Measurements from ENCODE around the gene SIVA1.

The SIVA1 gene

DNA sequence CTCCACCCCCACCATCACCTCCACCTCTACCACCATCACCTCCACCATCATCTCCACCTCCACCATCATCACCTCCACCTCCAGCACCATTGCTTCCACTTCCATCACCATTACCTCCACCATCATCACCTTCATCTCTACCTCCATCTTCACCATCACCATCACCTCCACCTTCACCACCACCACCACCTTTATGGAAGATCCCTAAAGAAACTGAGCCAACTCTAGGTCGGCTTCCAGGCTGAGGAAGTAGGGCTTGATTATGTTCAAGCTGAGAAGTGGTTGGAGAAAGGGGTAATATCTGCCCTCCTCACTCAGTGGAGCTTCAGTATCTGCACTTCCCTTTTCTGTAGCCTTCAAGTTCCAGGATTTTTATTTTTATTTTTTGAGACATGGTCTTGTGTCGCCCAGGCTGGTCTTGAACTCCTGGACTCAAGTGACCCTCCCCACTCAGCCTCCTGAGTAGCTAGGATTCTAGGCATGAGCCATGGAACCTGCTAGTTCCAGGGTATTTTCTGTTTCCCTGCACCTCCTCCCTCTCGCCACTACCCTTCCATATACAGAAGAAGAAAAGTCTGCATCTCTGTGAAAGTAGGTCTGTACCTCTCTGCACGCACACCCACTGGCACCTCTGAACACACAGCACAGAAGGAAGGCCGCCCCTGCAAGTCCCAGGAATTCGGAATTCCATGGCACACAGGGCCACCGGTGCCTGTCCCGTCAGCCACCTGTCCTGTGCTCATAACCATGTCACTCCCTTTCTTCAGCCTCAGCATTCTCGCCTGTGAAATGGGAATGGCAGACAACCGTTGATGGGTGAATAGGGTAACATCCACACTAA, 53.9 kb downstream of the SIVA1 start:
- DNase-seq (ENCODE audit: low read depth in 3 of 3, low spot score in 1 of 3) = no peak

GRCh38 chr14:104808456-104808855, 55.5 kb downstream of the SIVA1 start:
- DNase-seq (ENCODE audit: low read depth in 3 of 3, low spot score in 1 of 3) = no peak
